ENCODE results near the gene PLEKHM3. TPM values are rescaled to one million over a fixed set of nuclear protein-coding genes. Genes with fewer than 3 reads are reported as not detected.

Gene PLEKHM3
- total RNA-seq, 4 donors from 2014 or later = 19.1 to 26.5 (median 24.0) TPM

DNA sequence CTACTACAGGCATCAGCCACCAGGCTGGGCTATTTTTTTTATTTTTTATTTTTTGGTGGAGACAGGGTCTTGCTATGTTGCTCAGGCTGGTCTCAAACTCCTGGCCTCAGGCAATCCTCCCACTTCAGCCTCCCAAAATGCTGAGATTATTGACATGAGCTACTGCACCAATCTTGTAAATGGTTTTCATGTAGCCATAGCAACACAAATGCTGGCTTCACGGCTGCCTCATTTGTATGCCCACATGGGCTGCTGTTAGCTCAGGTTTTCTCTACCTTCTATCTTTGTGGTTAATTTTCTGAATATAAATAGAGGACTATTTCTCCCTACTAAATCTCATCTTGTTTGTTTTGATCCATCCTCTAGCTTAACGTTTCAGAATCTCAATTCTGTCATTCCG is 58.2 kb downstream of the PLEKHM3 start:
- WGBS, 2 donors (ENCODE audit: low coverage in 1 of 2) = 79 to 89% methylated on average over 3 of the region's 3 CpGs
- in situ Hi-C loops (cut with MboI; ENCODE audit: low pct_ligation_motif_present in 1 of 4, low pct_unique_long_range_greater_than_20kb in 1 of 4, low sequenced_read_pairs in 3 of 4) = no loop called here
- DNase-seq = no peak
- Histone ChIP-seq H3K4me1 (peaks cover 11 to 30% (median 23%) of the 10 kb centered on the region in 4 donors), H3K27me3 (no peaks in the 10 kb centered on the region), H3K4me3 (no peak overlapping the region), H3K27ac (no peak overlapping the region), H3K9me3 (peaks cover 0 to 5% of the 10 kb centered on the region in 2 donors), H3K36me3 (no peaks in the 10 kb centered on the region)
- intact Hi-C loops (cut with DNase I; ENCODE audit: low total_unique reads) = no loop called here
- TF ChIP-seq, protein P1, sequence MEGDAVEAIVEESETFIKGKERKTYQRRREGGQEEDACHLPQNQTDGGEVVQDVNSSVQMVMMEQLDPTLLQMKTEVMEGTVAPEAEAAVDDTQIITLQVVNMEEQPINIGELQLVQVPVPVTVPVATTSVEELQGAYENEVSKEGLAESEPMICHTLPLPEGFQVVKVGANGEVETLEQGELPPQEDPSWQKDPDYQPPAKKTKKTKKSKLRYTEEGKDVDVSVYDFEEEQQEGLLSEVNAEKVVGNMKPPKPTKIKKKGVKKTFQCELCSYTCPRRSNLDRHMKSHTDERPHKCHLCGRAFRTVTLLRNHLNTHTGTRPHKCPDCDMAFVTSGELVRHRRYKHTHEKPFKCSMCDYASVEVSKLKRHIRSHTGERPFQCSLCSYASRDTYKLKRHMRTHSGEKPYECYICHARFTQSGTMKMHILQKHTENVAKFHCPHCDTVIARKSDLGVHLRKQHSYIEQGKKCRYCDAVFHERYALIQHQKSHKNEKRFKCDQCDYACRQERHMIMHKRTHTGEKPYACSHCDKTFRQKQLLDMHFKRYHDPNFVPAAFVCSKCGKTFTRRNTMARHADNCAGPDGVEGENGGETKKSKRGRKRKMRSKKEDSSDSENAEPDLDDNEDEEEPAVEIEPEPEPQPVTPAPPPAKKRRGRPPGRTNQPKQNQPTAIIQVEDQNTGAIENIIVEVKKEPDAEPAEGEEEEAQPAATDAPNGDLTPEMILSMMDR (IDR thresholded peaks at IDR 0.05) = no peak
- TF ChIP-seq POLR2AphosphoS5 (IDR thresholded peaks at IDR 0.05) = no peak
- no peak for TF ChIP-seq POLR2A (IDR thresholded peaks at IDR 0.05)
- TF ChIP-seq EP300 (IDR thresholded peaks at IDR 0.05; ENCODE audit: low read depth) = no peak

GRCh38 chr2:207960911-207961310 is 64.4 kb downstream of the PLEKHM3 start:
- no peak for TF ChIP-seq POLR2A (IDR thresholded peaks at IDR 0.05)
- TF ChIP-seq EP300 (IDR thresholded peaks at IDR 0.05; ENCODE audit: low read depth) = no peak
- TF ChIP-seq, protein P1 (IDR thresholded peaks at IDR 0.05) = no peak
- TF ChIP-seq POLR2AphosphoS5 (IDR thresholded peaks at IDR 0.05) = no peak
- WGBS, 2 donors (ENCODE audit: low coverage in 1 of 2) = 60 to 65% methylated on average over 1 of the region's 1 CpG
- peaks cover 0 to 5% of the 10 kb centered on the region in 2 donors for H3K9me3 ChIP-seq
- in situ Hi-C loops (cut with MboI; ENCODE audit: low pct_ligation_motif_present in 1 of 4, low pct_unique_long_range_greater_than_20kb in 1 of 4, low sequenced_read_pairs in 3 of 4) (no loop called here), intact Hi-C loops (cut with DNase I; ENCODE audit: low total_unique reads) (loop anchor here (5.0 kb wide), 1 partner anchor 189 kb away; no protein-coding TSS in a partner anchor)
- H3K27ac ChIP-seq = no peak overlapping the region
- H3K4me1 ChIP-seq = no peaks in the 10 kb centered on the region
- DNase-seq = no peak
- no peaks in the 10 kb centered on the region for H3K27me3 ChIP-seq
- H3K4me3 ChIP-seq = no peak overlapping the region
- H3K36me3 ChIP-seq = no peaks in the 10 kb centered on the region

DNA sequence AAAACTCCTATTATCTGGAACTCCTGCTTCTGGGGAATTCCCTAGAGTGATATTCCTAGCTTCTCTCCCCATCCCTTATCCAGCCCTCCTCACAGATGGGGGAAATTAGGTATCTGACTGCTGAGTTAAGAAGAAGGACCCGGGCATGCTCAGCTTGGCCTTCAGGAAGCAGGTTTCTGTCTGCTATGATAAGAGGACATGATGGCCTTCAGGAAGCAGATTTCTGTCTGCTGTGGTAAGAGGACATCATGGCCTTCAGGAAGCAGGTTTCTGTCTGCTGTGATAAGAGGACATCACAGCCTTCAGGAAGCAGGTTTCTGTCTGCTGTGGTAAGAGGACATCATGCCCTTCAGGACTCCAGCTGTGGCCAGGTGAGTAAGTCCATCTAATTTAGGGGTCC is 65.2 kb downstream of the PLEKHM3 start:
- in situ Hi-C loops (cut with MboI; ENCODE audit: low pct_ligation_motif_present in 1 of 4, low pct_unique_long_range_greater_than_20kb in 1 of 4, low sequenced_read_pairs in 3 of 4) (no loop called here), intact Hi-C loops (cut with DNase I; ENCODE audit: low total_unique reads) (loop anchor here (5.0 kb wide), 1 partner anchor 188 kb away; no protein-coding TSS in a partner anchor)
- Histone ChIP-seq H3K27me3 (no peaks in the 10 kb centered on the region), H3K36me3 (no peaks in the 10 kb centered on the region), H3K4me3 (no peak overlapping the region), H3K27ac (no peak overlapping the region), H3K4me1 (no peaks in the 10 kb centered on the region), H3K9me3 (peaks cover 0 to 5% of the 10 kb centered on the region in 2 donors)
- TF ChIP-seq POLR2AphosphoS5 (IDR thresholded peaks at IDR 0.05) = no peak
- no peak for TF ChIP-seq EP300 (IDR thresholded peaks at IDR 0.05; ENCODE audit: low read depth)
- TF ChIP-seq POLR2A (IDR thresholded peaks at IDR 0.05) = no peak
- TF ChIP-seq, protein P1 (IDR thresholded peaks at IDR 0.05) = no peak
- WGBS, 2 donors (ENCODE audit: low coverage in 1 of 2) = 61% methylated on average over 1 of the region's 1 CpG; no CpG with 5 or more reads in 1 of the 2 donors
- DNase-seq = no peak

DNA sequence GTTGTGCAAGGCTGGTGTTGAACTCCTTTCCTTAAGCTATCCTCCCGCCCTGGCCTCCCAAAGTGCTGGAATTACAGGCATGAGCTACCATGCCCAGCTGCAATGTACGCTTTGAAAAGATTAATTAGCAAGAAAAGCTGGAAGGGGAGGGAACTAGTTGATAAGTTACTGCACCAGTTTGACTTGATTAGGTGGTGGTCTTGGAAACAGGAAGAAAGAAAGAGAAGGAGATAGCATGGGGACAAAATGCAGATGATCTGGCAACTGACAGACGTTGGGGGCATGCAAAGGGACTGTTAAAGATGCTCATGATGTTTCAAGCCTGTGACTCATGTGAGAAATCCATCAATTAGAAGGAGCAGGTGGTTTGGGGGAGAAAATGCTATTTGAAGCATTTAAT is 68.6 kb downstream of the PLEKHM3 start:
- Histone ChIP-seq H3K27me3 (no peaks in the 10 kb centered on the region), H3K4me3 (no peak overlapping the region), H3K9me3 (no peaks in the 10 kb centered on the region), H3K27ac (no peak overlapping the region), H3K36me3 (no peaks in the 10 kb centered on the region), H3K4me1 (no peaks in the 10 kb centered on the region)
- in situ Hi-C loops (cut with MboI; ENCODE audit: low pct_ligation_motif_present in 1 of 4, low pct_unique_long_range_greater_than_20kb in 1 of 4, low sequenced_read_pairs in 3 of 4) = no loop called here
- WGBS, 2 donors (ENCODE audit: low coverage in 1 of 2) = 60 to 88% methylated on average over 1 to 3 of the region's 3 CpGs
- no peak for DNase-seq
- TF ChIP-seq EP300 (IDR thresholded peaks at IDR 0.05; ENCODE audit: low read depth) (no peak), POLR2A (IDR thresholded peaks at IDR 0.05) (no peak), POLR2AphosphoS5 (IDR thresholded peaks at IDR 0.05) (no peak)
- TF ChIP-seq, protein P1 (IDR thresholded peaks at IDR 0.05) = no peak
- intact Hi-C loops (cut with DNase I; ENCODE audit: low total_unique reads) = no loop called here

Measured in transverse colon (tissue), 4 donors.